Fibroblast of peridontal ligament (primary cell): ENCODE data around the gene LRG1.

Experiments used
- DNase-seq: peaks from one replicate; pipeline ENCODE4 v3.0.0-alpha.2; 2010; ENCODE audit errors: extremely low read depth

The LRG1 gene

DNA sequence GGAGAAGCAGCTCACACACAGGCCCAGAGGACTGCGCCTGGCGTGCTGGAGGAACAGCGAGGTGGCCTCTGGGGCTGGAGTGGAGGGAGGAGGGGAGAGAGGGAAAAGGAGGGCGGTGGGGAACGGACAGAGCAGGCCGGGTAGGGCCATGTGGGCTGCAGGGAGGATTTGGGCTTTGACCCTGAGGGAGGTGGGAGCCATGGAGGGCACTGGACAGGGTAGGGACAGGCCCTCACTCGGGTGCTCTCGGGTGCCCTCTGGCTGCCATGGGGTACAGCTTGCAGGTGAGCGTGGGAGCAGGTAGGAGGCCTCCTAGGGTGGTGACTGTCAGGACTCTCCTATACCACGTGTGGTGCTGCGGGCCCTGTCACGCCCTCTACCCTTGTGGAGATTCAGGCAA lies 44.4 kb downstream of the LRG1 start:
- no peak for DNase-seq

DNA sequence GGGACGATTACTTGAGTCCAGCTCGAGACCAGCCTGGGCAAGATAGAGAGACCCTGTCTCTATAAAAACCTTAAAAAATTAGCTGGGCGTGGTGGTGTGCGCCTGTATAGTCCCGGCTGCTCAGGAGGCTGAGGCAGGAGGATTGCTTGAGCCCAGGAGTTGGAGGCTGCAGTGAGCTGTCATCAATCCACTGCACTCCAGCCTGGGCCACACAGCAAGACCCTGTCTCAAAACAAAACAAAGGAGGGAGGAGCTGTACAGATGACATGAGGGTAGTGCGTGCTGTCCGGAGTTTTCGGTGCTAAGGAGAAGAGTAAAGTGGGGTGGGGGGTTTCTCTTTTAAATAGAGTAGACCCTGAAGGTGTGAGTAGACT lies 45.2 kb downstream of the LRG1 start:
- no peak for DNase-seq

DNA sequence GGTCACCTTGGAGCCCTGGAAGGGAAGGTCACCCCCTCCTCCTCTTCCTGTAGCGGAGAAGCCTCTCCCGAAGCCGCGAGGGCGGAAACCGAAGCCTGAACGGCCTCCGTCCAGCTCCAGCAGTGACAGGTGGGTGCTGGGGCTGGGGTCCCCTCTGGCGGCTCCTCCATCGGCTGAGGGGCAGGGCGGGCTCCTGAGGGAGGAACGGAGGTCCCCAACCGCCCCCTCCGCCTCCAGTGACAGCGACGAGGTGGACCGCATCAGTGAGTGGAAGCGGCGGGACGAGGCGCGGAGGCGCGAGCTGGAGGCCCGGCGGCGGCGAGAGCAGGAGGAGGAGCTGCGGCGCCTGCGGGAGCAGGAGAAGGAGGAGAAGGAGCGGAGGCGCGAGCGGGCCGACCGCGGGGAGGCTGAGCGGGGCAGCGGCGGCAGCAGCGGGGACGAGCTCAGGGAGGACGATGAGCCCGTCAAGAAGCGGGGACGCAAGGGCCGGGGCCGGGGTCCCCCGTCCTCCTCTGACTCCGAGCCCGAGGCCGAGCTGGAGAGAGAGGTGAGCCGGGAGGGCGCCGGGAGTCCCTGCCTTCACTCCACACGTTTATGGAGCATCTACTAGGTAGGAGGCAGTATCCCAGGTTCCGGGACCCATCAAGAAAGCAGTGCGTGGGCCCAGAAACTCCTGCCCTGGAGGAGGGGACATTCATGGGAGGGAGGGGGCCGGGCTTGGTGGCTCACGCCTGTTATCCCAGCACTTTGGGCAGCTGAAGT lies 45.7 kb downstream of the LRG1 start:
- DNase-seq = no peak

DNA sequence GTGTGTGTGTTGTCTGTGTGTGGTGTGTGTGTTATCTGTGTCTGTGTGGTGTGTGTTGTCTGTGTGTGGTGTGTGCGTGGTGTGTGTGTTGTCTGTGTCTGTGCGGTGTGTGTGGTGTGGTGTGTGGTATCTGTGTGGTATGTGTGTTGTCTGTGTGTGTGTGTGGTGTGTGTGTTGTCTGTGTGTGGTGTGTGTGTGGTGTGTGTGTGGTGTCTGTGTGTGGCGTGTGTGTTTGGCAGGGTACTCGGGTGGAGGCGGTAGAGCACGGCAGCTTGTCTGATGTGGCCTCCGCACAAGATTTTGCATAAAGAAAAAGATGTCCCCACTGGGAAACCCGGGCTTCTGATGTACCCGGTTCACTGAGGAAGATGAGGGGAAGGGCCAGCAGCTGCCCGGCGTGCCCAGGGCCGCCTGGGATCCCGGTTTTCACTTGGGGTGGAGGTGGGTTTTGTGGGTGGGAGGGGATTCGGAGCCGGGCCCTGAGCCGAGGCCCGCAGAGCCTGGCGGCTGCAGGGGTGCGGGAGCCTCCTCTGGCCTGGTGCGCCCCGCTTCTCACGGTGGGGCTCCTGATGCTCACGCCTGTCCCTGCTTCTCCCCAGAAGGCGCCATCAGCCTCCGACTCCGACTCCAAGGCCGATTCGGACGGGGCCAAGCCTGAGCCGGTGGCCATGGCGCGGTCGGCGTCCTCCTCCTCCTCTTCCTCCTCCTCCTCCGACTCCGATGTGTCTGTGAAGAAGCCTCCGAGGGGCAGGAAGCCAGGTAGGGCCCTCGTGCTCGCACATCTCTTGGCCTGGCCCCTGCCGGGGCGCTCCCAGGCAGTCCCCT lies 46.5 kb downstream of the LRG1 start:
- no peak for DNase-seq

DNA sequence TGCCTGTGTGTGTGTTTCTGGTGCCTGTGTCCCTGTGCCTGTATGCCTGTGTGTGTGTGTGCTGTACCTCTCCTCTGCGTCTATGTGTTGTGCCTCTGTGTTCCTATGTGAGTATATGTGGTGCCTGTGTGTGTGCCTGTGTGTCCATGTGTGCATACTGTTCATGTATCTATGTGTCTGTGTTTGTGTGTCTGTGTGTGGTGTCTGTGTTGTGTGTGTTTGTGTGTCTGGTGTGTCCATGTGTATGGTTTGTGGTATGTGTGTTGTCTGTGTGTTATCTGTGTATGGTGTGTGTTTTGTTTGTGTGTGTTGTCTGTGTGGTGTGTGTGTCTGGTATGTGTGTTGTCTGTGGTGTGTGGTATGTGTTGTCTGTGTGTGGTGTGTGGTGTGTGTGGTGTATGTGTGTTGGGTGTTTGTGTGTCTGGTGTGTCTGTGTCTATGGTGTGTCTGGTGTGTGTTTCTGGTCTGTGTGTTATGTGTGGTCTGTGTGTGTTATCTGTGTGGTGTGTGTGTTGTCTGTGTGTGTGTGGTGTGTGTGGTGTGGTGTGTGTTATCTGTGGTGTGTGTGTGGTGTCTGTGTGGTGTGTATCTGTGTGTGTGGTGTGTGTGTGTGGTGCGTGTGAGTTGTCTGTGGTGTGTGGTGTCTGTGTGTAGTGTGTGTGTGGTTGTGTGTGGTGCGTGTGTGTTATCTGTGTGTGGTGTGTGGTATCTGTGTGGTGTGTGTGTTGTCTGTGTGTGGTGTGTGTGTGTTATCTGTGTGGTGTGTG lies 47.3 kb downstream of the LRG1 start:
- DNase-seq = no peak

DNA sequence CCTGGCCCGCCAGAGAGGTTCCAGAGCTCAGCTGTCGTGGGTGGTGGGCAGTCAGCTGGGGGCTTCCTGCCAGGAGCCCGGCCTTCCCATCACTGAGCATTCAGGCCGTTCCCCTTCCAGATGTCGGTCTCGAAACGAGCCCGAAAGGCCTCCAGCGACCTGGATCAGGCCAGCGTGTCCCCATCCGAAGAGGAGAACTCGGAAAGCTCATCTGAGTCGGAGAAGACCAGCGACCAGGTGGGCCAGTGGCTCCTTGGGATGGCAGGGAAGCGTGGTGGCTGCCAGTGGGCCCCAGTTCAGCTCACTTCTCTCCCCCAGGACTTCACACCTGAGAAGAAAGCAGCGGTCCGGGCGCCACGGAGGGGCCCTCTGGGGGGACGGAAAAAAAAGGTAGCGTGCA lies 48.4 kb downstream of the LRG1 start:
- DNase-seq = no peak

DNA sequence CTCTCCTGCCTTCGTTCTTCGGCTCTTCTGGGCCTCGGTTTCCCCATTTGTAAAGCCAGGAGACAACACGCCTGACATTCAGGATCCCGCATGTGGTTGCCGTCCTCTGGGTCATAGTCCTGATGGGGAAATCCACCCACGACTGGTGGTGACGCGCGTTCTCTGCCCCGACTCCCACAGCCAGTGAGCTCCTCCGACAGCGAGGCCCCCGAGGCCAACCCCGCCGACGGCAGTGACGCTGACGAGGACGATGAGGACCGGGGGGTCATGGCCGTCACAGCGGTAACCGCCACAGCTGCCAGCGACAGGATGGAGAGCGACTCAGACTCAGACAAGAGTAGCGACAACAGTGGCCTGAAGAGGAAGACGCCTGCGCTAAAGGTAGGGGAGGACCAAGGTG lies 51.3 kb downstream of the LRG1 start:
- DNase-seq = no peak

DNA sequence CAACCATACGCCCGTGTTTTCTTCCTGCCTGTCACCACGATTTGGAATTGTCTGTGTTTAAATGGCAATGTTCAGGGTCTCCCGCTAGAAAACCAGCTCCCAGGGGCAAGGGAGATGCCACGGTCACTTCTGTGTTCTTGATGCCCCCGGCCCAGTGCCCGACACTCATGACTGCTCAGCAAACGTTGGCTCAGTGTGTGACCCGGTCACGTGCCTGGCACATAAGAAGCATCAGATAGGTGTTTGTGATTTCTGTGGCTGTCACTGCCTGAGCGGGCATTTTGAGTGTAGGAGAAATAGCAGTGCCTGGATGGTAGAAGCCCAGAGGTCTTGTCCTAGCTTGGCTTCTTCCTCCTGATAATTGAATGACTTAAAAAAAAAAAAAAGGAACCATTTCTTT lies 52.3 kb downstream of the LRG1 start:
- DNase-seq = no peak
